Hindlimb muscle (tissue), 1 donor: ENCODE measurements around the gene CD79B. TPM values are rescaled to one million over a fixed set of nuclear protein-coding genes. Genes with fewer than 3 reads are reported as not detected.
A peak's percentile ranks its signal among the peaks of the same experiment; 100 is the strongest.
"Not testable (repeated sequence)": the region's sequence is repeated elsewhere in the genome, so short reads cannot be mapped to it uniquely, and the experiment has no call there.

Experiments
- DNase-seq: peaks from one replicate; pipeline ENCODE4 v3.0.0-alpha.2; 2013
- polyA plus RNA-seq: library from polyadenylated mRNA; unstranded; fragments of 120-200 nt; gene quantifications from one replicate; pipeline ENCODE4 v1.2.1, GENCODE V29; 2013; ENCODE audit not compliant: insufficient read length

CD79B gene
- polyA plus RNA-seq, 1 donor, result 4.4 TPM

DNA sequence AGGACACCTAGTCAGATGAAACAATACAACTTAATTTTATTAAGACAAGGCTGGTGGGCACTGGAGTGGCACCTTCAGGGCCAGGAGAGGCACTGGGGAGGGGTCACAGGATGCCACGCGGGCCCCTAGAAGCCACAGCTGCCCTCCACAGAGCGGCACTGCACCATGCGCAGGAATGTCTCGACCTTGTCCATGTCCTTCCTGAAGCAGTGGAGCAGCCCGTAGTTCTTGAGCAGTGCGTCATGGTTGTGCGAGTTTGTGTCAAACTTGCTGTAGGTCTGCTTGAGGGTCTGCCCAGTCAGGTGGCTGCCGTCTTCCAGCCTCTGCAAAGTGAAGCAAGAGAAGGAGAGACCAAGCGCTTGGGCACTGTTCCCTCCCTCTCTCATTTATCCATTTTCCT is 22.5 kb downstream of the CD79B start:
- DNase-seq, result not testable (repeated sequence)

GRCh38 chr17:63907161-63907778 is 24.9 kb downstream of the CD79B start:
- DNase-seq, result not testable (repeated sequence)

GRCh38 chr17:63904796-63905195 is 27.3 kb downstream of the CD79B start:
- DNase-seq, result not testable (repeated sequence)

- DNase-seq, result not testable (repeated sequence)
These were observed 28.3 kb downstream of the CD79B start for GRCh38 chr17:63903787-63904201.

- not testable (repeated sequence) for DNase-seq
These were observed 30.2 kb downstream of the CD79B start for GRCh38 chr17:63901971-63902370.

DNA sequence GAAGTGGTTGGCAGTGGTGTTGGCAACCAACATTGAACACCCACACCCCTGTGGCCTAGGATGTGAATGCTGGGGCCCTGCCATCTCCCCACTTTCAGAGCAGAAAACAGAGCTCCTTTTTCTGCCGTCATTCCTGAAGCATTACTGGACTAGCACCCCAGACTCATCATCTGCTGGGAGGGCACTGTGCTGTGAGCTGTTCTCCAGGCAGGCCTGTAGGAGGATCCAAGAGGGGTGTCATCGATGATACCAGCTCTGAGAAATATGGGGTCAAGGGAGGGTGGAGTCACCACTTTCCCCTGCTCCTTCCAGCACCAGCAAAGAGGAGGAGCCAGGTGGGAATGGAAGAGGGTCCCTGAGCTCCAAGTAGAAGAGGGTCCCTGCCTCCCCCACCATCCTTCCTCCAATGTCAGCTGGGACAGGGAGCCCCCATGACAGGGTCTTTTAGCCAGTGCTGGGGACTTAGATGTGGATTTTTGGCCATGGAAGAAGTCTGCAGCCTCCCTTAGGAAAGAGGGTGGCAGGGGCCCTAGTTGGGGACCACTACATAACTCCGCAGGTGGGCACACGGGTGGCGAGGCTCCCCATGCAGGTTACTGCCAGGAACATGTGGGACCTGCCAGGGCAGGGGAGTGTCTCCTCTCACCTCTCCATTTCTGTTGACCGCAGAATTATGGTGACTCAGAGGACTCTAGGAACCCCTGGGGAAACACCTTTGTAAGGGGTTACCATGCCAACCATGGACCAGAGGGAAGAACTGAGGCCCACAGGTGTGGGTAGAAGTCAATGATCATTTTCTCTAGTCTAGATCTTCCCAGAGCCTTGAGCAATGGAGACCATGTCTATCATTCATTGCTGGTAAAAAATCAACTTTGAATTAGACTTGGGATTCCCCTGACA is 33.0 kb downstream of the CD79B start:
- DNase-seq, result not testable (repeated sequence)

DNA sequence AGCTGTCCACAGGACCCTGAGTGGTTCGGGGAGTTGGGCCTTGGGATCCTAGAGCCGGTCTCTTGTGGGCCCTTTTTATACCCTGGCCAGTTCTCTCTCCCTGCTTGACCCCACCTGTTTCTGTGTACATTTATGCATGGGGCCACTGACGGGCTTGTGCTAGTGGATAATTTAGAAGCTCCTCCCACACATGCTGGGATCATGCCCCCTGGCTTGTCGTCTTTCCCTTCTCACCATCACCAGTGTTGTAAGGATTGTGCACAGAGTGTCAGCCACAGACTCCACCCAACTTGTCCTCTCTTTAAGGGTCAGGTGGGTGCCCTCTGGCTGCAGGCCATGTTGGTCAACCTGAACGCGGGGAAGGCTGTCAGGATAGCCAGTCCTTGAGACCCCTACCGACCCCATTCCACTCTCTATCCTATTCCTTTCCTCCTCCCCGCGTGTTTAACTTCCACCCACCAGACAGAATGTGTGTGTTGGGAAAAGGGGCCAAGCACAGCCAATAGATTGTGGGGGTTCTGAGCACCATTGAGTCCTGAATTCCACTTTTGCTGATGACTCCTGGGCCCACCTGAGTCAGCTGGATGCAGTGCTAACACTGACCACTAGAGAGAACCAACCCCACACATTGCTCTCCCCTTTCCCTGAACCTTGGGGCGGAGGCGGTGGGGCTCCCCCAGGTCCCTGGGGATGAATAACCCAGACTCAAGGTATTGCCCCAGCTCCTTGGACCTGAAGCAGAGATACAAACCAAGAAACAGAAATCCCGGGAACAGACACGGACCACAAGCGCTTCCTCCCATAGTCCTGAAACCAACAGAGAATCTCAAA is 35.4 kb downstream of the CD79B start, which contains the start of gene CSH1:
Gene CSH1 (minus strand): TSS at position 51 of the 831 bp plus-strand sequence. CDS start 63 bp downstream, outside the sequence.
- DNase-seq, result not testable (repeated sequence)

GRCh38 chr17:63894821-63895220 is 37.3 kb downstream of the CD79B start:
- DNase-seq, result not testable (repeated sequence)

- not testable (repeated sequence) for DNase-seq
These were observed 38.1 kb downstream of the CD79B start for GRCh38 chr17:63894021-63894420.

- DNase-seq, result not testable (repeated sequence)
These were observed 39.7 kb downstream of the CD79B start for GRCh38 chr17:63892316-63893037.

GRCh38 chr17:63889026-63889848 is 42.9 kb downstream of the CD79B start:
- not testable (repeated sequence) for DNase-seq

DNA sequence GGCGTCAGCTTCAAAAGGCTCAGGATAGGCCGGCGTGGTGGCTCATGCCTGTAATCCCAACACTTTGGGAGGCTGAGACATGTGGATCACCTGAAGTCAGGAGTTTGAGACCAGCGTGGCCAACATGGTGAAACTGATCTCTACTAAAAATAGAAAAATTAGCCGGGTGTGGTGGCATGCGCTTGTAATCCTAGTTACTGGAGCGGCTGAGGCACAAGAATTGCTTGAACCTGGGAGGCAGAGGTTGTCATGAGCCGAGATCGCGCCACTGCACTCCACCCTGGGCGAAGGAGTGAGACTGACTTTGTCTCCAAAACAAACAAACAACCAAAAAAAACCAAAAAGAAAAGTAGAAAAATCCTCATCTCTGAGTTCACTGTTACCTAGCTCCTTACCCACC is 47.0 kb downstream of the CD79B start:
- DNase-seq, result not testable (repeated sequence)

DNA sequence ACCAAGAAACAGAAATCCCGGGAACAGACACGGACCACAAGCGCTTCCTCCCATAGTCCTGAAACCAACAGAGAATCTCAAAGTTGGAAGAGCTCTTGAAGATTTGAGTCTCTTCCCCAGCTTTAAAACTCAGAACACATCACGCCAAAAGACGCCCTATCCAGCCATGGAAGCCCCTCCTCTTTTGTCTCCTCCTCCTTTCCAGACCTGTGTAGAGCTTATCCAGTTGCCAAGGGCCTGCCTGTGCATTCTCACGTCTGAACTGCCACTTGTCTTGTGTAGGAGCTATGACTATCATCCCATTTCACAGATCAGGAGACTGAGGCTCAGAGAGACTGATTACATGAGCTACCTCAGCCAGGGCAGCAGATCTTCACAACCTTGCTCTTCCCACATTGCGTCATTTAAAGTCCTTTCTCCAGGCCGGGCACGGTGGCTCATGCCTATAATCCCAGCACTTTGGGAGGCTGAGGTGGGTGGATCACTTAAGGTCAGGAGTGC is 49.5 kb downstream of the CD79B start:
- DNase-seq, result not testable (repeated sequence)

GRCh38 chr17:63881935-63882601 is 50.1 kb downstream of the CD79B start, which contains the start of gene GH2:
TSS of gene GH2 (minus strand) at chr17:63881944. CDS start at chr17:63881801, 143 bp downstream.
- DNase-seq, result peak; percentile 29

- not testable (repeated sequence) for DNase-seq
These were observed 50.8 kb downstream of the CD79B start for GRCh38 chr17:63881337-63881736.

GRCh38 chr17:63880706-63881105 is 51.4 kb downstream of the CD79B start:
- no peak for DNase-seq
